HG03280 (cell line): ENCODE data around the gene NFIA.
A peak's percentile ranks its signal among the peaks of the same experiment; 100 is the strongest.

Source experiments
- ATAC-seq: cut with Tn5 transposase; IDR thresholded peaks from one replicate; pipeline ENCODE4 v1.9.1; 2021; ENCODE audit warnings: mild to moderate bottlenecking, moderate library complexity; ENCODE audit not compliant: unreplicated experiment

The NFIA gene

DNA sequence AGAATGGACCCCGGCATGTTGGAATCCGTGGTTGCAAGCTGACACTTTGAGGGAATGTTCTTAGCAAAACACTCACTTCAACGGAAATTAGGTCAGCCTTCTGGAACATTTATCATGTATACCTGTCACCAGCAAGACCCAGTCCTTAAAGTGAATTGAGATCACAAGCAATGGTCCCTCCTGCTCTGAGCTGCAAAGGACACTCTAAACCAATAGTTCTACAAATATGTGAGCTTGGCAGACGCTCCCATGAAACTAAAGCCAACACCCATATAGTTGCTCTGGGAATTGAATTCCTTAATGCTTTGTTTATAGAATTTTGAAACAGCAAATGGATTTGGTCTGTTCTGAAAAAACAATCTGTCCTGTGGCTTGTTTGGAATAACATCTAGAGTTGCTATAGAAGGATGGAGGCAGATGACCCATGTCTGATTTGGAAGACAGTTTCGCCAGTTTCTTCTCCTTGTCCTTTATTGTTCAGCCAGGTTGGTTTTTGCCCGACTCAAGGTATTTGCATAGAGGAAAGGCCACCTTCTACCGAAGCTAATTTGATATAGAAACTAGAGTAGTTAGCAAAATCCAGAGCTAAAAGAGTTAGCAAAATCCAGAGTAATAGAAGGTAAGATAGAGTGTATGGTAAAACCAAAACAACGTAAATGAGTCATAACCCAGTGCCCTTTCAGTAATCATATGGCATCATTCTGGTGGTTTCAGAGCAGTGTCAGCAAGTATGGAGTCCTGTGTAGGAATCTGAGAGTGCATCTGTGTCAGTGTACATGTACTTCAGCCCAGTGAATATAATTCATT lies 236.2 kb downstream of the NFIA start:
- peak; percentile 99 for ATAC-seq

DNA sequence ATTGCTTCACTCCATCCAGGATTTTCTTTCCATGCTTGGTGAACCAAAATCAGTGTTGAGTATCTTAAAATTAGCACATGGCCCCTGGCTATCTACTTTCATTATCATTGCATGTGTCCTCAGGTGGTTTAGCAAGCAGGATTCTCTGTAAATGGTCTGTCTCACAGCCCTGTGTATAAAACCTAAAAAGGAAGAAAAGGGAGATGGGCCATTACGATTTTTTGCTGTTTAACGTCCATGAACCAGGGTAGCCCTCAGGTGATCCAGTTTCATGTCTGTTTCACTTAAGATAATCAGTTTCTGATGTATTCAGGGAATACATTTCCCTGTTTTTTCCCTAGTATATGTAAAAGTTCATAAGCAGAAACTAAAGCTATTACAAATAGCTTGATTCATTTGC lies 238.2 kb downstream of the NFIA start:
- no peak for ATAC-seq

DNA sequence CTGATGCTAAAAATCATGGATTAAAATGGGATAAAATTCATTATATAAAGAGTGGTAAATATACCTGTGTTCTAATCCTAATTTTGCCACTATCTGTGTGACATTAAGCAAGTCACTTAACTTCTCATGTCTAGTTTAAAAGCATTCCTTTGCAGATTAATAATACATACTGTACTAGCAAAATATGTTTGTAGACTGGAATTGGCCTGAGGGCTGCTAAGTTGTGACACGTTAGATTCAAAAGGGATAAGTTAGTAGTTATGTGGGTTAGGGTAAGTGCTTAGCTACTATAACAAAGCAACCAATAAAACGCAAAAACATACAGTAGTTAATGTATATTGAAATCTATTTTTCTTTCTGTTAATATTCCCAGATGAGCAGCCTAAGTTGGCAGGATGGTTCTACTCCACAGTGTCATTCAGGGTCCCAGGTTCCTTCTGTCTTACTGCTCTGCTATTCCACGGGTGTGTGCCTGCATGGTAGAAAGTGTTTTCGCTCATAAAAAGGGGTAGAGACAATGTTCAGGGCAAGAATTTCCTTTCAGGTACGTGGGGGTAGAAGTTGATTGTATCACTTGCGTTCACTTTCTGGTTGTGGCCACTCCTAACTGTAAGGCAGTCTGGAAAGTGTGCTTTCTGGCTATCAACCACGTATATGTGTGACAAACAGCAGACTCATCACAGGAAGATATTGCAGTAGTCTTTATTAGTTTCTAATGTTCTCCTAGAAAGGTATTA lies 239.8 kb downstream of the NFIA start:
- no peak for ATAC-seq

DNA sequence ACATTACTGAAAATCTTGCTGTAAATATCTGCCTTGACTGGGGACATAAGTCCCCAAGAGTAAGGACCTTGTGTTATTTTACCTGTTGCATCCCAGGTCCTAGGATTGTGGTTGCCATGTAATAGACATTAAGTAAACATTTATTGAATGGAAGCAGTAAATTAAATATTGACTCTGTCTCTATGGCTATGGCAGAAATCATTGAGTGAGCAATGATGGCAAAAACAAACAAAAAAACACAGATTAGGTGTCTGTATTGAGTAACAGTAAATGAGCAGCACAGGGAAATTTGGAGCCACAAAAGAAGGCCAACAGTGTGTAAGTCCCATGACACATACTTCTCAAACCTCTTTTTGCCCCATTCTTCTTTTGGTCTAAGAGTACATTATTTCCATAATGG lies 240.4 kb downstream of the NFIA start:
- no peak for ATAC-seq

DNA sequence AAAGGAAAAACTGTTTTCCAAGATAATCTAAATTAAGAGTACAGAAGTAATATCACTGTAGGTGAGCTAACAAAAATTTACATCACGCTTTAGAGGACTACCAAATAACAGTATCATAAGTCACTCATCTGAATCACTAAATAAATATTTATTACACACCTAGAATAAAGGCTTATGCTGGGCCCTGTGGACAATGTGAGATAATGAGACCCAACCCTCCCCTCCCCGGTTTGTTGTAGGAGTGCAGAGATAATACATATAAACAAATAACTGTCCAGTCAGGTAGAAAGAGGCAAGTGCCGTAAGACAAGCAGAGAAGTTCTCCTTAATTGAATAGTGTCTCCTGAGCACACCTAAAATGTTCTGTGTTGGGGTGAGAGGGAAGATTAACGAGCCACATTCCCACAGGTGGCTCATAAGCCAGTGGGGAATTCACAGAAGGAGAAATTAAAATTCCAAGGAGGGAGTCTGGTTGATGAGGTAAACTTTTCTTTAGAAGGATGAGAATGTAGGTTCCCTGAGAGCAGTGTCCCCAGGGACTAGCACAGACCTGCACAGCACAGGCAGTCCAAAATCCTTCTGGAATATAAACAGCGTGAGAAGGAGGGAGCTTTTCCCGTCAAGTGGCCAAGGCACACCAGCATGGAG lies 241.4 kb downstream of the NFIA start:
- no peak for ATAC-seq

DNA sequence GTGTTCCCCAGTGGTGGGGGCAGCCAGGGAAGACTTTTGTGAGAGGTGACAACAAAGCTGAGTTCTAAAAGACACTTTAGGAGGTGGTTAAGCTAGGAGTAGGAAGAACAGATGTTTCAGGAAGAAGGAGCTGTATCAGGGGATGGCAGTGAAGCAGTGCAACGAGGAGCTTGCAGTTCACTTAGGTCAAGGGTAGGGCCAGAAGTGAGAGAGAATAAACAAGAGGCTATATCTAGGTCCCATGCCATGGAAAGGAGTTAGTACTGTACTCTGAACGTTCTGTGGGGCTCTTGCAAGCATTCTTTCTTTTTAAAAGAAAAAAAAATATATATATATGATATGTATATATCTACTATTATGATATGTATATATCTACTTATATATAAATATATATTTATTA lies 244.4 kb downstream of the NFIA start:
- ATAC-seq: no peak

DNA sequence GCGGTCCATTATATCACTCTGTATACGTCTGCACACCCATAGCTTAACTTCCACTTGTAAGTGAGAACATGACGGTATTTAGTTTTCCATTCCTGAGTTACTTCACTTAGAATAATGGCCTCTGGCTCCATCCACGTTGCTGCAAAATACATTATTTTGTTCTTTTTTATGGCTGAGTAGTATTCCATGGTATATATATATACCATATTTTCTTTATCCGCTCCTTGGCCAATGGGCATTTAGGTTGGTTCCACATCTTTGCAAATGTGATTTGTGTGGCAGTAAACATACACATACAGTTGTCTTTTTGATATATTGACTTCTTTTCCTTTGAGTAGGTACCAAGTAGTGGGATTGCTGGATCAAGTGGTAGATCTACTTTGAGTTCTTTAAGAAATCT lies 245.1 kb downstream of the NFIA start:
- no peak for ATAC-seq

DNA sequence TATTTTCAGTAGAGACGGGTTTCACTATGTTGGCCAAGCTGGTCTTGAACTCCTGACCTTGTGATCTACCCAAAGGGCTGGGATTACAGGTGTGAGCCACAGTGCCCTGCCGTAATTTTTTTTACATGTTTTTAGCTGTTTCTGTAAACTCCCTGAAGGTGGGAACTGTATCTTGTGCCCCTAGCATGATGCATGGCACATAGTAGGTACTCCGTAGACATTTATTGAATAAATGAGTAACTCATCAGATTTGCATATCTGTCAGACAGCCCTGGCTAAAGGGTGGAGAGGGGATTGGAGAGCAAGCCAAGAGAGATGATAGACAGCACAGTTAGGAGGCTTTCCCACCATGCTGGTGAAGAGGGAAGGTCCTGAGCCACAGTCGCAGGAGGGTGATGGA lies 247.2 kb downstream of the NFIA start:
- no peak for ATAC-seq

DNA sequence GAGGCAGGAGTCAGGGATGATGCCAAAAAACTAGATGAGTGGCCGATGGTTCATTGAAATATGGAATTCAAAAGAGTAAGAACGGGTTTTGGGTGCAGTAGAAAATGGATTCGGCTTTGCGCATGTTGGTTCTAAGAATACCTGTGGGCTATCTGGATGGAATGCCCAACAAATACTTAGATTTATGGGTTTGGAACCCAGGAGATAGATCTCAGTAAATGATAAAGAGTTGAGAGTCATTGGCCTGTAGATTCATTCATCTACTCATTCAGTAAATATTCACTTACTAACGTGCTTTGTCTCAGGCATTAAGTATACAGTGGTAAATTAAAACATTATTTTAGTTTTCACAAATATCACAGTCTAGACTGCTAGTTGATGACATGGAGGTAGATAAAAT lies 247.7 kb downstream of the NFIA start:
- ATAC-seq: no peak

DNA sequence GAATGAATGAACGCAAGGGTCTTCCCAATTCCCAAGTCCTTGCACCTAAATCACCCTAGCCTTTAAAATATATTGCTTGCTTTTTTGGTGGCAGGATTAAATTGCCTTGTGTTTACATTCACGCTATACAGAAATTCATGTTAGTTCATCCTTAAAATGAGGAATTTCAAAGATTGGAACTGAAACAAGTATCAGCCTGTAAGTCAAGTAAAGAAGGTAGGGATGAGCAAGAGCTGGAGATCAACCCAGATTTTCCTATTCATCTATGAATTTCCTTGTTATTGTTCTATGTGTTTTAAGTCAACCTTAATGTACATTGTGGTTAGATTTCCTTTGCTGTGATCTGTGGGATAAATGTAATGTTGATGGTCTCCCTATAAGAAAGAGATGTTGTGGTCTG lies 248.2 kb downstream of the NFIA start:
- ATAC-seq: no peak

DNA sequence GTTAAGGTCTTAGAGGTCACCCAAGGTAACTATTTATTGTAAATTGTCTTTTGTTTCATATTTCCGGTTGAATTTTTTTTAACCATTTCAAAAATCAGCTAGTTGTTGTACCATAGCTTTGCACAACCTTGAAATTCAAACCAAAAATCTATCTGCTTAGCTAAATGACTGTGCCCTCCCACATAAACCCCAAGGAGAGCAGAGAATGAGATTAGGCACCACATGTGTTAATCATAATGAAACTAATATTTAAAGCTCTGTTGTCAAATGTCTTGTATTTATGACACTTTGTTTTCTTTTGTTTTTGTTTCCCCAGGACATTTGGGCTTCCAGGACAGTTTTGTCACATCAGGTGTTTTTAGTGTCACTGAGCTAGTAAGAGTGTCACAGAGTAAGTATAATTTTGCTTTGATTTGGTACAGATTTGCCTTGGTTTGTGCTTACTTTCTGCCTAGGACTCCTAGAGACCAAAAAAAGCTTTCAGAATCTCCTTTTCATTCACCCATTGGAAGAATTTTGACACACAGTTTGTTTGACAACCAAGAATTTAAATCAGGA lies 249.9 kb downstream of the NFIA start:
- peak; percentile 97 for ATAC-seq

DNA sequence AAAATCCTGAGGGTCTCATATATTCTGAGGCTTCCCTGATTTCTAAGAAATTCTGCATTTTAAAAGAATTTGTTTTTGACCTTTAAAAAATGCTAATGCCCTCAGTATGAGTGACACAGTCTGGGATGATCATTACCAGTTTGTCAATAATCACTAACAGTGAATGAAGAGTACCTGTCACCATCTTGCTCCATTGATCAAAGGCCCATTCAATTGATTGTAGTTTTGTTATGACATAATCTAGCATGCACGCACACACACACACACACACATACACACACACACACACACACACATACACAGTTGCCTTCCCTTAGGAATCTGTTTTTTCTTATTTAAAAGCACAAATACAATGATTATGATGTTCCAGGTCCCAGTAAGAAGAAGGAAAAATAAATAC lies 250.4 kb downstream of the NFIA start:
- ATAC-seq: no peak

DNA sequence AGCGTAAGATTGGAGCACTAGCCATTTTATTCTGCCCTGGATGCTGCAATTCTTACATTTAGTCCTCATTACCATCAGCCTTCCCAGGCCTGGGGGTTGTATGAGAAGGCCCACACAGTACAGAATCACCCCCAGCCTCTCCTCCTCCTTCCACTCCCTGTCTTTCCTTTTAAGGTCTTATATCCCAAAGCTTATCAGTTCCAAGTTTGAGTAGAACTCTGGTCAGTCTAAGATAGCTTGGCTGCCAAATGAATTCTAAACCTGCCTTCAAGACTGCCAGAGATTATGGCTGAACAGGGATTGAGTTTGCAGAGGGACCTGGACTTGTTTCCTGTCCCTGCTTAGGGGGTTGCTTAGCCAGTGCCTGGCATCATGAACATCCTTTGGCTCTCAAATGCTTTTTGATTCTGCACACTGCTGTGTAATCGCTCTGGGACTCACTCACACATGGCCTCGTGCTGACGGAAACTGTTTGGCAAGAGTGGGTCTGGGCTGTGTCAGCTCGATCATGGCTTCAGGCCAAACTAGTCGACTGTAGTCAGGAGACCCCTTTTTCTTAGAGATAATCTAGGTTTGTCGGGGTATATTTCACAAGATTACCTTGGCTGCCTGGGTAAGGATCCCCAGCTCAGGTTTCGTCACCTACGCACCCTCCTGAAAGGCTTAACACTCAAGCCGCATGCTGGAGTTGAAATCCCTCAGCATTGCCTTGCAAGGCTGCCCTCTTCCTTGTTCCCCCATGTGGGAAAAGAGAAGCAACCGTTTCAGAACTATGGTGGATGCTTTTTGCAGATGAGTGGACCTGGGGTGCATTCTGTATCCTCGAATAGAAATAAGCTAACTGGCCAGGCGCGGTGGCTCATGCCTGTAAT lies 252.6 kb downstream of the NFIA start:
- no peak for ATAC-seq

DNA sequence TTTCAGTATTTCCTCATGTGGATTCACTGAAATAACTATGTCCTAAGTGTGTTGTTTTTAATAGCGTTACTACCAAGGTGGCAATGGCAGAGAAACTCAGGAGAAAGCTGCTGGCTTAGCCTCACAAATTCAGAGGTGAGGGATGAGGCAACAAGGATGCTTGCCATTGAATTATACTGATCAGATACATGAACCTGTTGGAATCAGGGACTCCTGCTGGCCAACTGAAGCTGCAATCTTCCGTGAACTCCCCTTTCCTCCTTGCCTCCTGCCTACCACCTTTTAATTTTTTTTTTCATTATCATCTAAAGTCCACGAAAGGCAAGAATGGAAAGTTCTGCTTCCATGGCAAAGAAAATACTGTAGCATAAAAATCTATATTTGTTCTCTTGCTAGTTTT lies 254.7 kb downstream of the NFIA start:
- ATAC-seq: no peak

DNA sequence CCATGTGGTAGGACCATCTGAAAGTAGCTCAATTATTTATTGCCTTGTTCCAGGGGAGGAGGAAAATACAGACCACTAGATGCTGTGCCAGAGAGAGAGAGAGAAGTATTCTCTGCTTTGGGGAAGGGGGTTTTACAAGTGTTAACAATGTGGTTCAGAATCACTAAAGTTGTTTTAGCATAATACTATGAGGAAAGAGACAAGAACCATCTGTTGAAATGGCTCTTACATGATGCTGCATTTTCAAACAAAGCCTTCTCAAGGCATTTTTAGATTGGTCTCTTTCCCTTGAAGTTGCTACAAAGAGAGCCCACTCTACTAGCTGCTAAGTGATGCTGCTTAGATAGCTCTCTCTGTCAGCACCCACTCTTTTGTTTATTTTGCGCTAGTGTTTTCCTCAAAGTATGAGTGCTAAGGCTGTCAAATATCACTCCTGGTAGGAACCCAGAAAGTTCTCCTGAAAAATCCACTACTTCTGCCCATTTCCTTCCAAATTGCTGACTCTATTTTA lies 255.1 kb downstream of the NFIA start:
- ATAC-seq: no peak

DNA sequence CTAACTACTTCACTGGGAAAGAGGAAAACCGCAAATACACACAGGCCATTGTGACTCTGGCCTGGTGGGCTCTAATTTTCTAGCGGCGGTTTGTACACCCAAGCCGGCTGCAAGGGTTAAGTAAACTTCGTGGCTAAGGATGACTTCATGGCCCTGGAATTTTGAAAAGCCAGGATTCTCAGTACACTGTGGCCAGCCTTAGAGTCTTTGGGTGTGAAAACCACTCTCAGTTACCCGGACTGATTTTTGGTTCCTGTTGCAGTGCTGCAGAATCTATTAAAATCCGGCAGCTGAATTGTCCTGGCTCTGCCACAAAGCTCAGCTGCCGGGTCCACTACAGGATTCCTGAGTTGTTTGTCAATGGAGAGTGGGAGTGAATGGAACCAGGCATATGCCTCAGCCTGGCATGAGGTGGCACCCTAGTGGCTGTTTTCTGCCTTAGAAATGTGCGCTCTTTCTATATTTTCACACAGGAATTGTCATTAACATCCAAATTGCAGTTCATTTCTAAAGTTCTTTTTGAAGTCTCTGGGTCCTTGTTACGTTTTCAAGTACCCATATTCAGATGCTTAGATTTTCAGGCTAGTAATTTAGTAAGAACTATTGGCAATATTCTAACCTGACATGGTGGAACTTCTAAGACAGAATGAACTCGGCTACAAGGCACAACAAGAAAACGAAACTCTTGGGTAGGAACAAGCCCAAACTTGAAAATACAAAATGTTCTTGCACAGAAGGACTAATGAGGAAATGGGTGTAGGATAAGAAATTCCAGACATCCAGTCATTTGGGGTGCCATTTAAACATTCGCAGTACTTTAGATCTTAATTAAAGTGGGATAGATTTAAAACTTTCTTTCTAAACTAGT lies 255.9 kb downstream of the NFIA start:
- ATAC-seq: no peak

DNA sequence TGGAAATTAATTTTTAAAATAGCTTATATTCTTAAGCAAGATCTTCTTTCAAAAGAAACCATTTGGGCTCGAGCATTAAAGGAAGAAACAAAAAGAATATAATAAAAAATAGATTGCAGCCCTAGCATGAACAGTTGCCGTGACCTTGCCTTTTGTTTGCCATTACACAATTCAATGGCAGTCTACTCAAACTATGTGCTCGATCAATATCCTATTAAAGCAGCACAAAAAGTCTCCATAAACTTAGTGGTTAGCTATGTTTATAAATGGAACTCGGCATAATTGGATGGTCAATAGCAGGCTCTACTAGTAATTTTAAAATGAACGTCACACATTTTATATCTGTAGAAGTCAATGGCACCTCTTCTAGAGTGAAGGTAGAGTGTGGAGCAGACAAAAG lies 256.5 kb downstream of the NFIA start:
- no peak for ATAC-seq

DNA sequence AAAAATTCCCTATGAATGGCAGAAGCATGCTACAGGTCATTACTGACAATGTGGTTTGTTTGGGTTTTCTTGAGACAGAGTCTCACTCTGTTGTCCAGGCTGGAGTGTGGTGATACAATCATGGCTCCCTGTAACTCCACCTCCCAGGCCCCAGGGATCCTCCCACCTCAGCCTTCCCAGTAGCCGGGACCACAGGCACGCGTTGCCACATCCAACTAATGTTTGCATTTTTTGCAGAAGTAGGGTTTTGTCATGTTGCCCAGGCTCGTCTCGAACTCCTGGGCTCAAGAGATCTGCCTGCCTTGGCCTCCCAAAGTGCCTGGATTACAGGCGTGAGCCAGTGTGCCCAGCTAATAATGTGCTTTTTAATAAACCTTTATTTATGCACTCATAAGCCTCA lies 259.1 kb downstream of the NFIA start:
- ATAC-seq: no peak

DNA sequence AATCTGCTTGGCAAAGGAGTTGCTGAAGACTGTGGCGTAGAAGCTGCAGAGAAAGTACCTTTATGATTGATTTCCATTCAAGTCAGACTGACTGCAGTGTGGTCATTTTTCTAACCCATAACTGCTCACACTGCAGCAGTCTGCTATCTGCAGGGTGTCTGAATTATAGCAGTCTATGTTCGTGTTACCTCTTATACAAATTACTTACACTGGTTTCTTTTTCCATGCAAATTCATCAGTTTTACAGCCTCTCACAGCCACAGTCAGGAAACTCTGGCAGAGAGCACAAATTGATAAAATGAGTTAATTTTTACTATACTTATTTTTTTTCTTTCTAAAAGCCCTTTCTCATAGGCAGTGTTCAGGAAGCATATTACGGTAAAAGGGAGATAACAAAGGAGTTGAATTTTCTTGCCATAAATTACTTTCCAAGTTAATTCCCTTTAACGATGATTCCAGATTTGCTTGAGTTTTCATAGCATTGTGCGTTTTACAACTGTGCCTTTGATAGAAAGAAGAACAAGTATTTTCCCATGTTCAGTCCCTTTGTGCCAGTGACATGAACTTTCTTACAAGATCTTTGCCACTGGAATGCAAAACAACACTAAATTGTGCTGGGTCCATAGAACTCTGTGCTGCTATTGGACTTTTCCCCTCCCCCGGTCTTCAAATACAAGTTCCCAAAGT lies 261.5 kb downstream of the NFIA start:
- no peak for ATAC-seq
